Esophagus muscularis mucosa (tissue), 4 donors: ENCODE data around the gene ARNT2. TPM values are rescaled to one million over a fixed set of nuclear protein-coding genes. Genes with fewer than 3 reads are reported as not detected.

Experiments
- DNase-seq: peaks from one replicate; pipeline ENCODE4 v3.0.0-alpha.2; 2017; ENCODE audit errors: extremely low spot score
- H3K27ac ChIP-seq, 4 donors: fragments of 200-600 bp; sonication (generic); replicated peaks in 1 of 4; 1 replicate in 3 of 4; 2 replicates in 1 of 4; pipeline ENCODE4 v1.5.1; 2016 to 2019; ENCODE audit warnings: mild to moderate bottlenecking in 1 of 4
- H3K27me3 ChIP-seq, 4 donors: fragments of 200-600 bp; sonication (generic); one replicate each; pipeline versions ENCODE4 v1.5.1 to v1.6.0; 2016 to 2019
- H3K36me3 ChIP-seq, 4 donors: fragments of 200-600 bp; sonication (generic); one replicate each; pipeline ENCODE4 v1.5.1; 2016 to 2019
- H3K4me1 ChIP-seq, 4 donors: fragments of 200-600 bp; sonication (generic); one replicate each; pipeline ENCODE4 v1.5.1; 2016 to 2019
- H3K4me3 ChIP-seq, 4 donors: fragments of 200-600 bp; sonication (generic); 1 replicate in 2 of 4; 2 replicates in 2 of 4; pipeline ENCODE4 v1.5.1; 2016 to 2019; ENCODE audit warnings: mild to moderate bottlenecking in 4 of 4, moderate library complexity in 1 of 4
- H3K9me3 ChIP-seq, 4 donors: fragments of 200-600 bp; sonication (generic); 1 replicate in 3 of 4; 2 replicates in 1 of 4; pipeline ENCODE4 v1.5.1; 2016 to 2019
- CTCF ChIP-seq, 3 experiments: fragments of 200-600 bp in 2 of 3; fragments of 450-650 bp in 1 of 3; sonication (generic) in 2 of 3; IDR thresholded peaks; one replicate each; pipeline ENCODE4 v1.5.1; 2017 to 2019; ENCODE audit warnings: antibody characterized with exemption in 3 of 3, mild to moderate bottlenecking in 2 of 3, moderate library complexity in 1 of 3
- EP300 ChIP-seq: sonication (generic); formaldehyde crosslinking; IDR thresholded peaks from one replicate; pipeline ENCODE4 v1.6.1; 2017; ENCODE audit warnings: antibody characterized with exemption
- POLR2A ChIP-seq: fragments of 450-650 bp; IDR thresholded peaks from one replicate; pipeline ENCODE4 v1.6.1; 2017; ENCODE audit warnings: antibody characterized with exemption, moderate library complexity, mild to moderate bottlenecking, low read depth
- POLR2AphosphoS5 ChIP-seq, 2 donors: sonication (generic); formaldehyde crosslinking; IDR thresholded peaks; one replicate each; pipeline ENCODE4 v1.6.1; 2017; ENCODE audit warnings: antibody characterized with exemption in 2 of 2
- WGBS: methylation state at CpG from one replicate; pipeline ENCODE4 v1.1.5; 2018; 5-methylcytosine and 5-hydroxymethylcytosine counted together
- intact Hi-C: fragments of 100-400 bp; cut with DNase I; formaldehyde crosslinking; loops from one replicate; pipeline ENCODE4 v1.15.1; 2023
- total RNA-seq, 4 donors: library from RNA; depleted of rRNA; stranded (reverse); fragments of >200 nt; gene quantifications; one replicate each; pipeline versions ENCODE4 v1.1.0 to v1.2.1, GENCODE V29; 2016

The ARNT2 gene
- total RNA-seq, 4 donors from 2014 or later = 5.4 to 14.6 (median 8.2) TPM

GRCh38 chr15:80484333-80484864 lies 80.2 kb downstream of the ARNT2 start:
- DNase-seq = no peak
- TF ChIP-seq POLR2AphosphoS5 (IDR thresholded peaks at IDR 0.05) (peak; percentile 32 to 38), EP300 (no peak)
- intact Hi-C loops = no loop called here
- peak overlapping the region; percentile 53 to 69 (median 65) for H3K27ac ChIP-seq
- H3K4me3 ChIP-seq = no peak overlapping the region
- no peaks in the 10 kb centered on the region for H3K9me3 ChIP-seq
- peaks cover 46 to 91% (median 84%) of the 10 kb centered on the region in 4 donors for H3K4me1 ChIP-seq
- H3K27me3 ChIP-seq = no peaks in the 10 kb centered on the region
- 29% methylated on average over 7 of the region's 7 CpGs for WGBS
- no peaks in the 10 kb centered on the region for H3K36me3 ChIP-seq

GRCh38 chr15:80485370-80486164 lies 81.4 kb downstream of the ARNT2 start:
- 97% methylated on average over 5 of the region's 5 CpGs for WGBS
- peaks cover 40 to 84% (median 77%) of the 10 kb centered on the region in 4 donors for H3K4me1 ChIP-seq
- no peaks in the 10 kb centered on the region for H3K9me3 ChIP-seq
- H3K27ac ChIP-seq = peak overlapping the region in 2 of 4 donors; percentile 69
- intact Hi-C loops = no loop called here
- H3K27me3 ChIP-seq = no peaks in the 10 kb centered on the region
- no peak for TF ChIP-seq POLR2AphosphoS5 (IDR thresholded peaks at IDR 0.05)
- no peak overlapping the region for H3K4me3 ChIP-seq
- DNase-seq = no peak
- H3K36me3 ChIP-seq = no peaks in the 10 kb centered on the region

GRCh38 chr15:80487839-80488390 lies 83.7 kb downstream of the ARNT2 start:
- TF ChIP-seq POLR2AphosphoS5 (IDR thresholded peaks at IDR 0.05) (no peak), POLR2A (no peak), CTCF (IDR thresholded peaks at IDR 0.05) (no peak), EP300 (no peak)
- H3K36me3 ChIP-seq = no peaks in the 10 kb centered on the region
- 89% methylated on average over 4 of the region's 4 CpGs for WGBS
- no peak overlapping the region for H3K4me3 ChIP-seq
- no peaks in the 10 kb centered on the region for H3K9me3 ChIP-seq
- intact Hi-C loops = no loop called here
- no peak overlapping the region for H3K27ac ChIP-seq
- no peaks in the 10 kb centered on the region for H3K27me3 ChIP-seq
- H3K4me1 ChIP-seq = peaks cover 27 to 61% (median 53%) of the 10 kb centered on the region in 4 donors
- no peak for DNase-seq

GRCh38 chr15:80489030-80489594 lies 84.9 kb downstream of the ARNT2 start:
- no peak for TF ChIP-seq POLR2A
- TF ChIP-seq POLR2AphosphoS5 (IDR thresholded peaks at IDR 0.05) = no peak
- TF ChIP-seq EP300 = no peak
- TF ChIP-seq CTCF (IDR thresholded peaks at IDR 0.05) = no peak
- 50% methylated on average over 7 of the region's 7 CpGs for WGBS
- DNase-seq = no peak
- no peaks in the 10 kb centered on the region for H3K9me3 ChIP-seq
- no peaks in the 10 kb centered on the region for H3K36me3 ChIP-seq
- peak overlapping the region in 2 of 4 donors; percentile 32 to 46 for H3K27ac ChIP-seq
- no peaks in the 10 kb centered on the region for H3K27me3 ChIP-seq
- H3K4me1 ChIP-seq = peaks cover 15 to 54% (median 43%) of the 10 kb centered on the region in 4 donors
- intact Hi-C loops = no loop called here
- no peak overlapping the region for H3K4me3 ChIP-seq

- H3K27ac ChIP-seq = no peak overlapping the region
- no peaks in the 10 kb centered on the region for H3K9me3 ChIP-seq
- H3K36me3 ChIP-seq = no peaks in the 10 kb centered on the region
- H3K4me1 ChIP-seq = peaks cover 8 to 54% (median 44%) of the 10 kb centered on the region in 4 donors
- H3K4me3 ChIP-seq = no peak overlapping the region
- intact Hi-C loops = no loop called here
- TF ChIP-seq EP300 (no peak), CTCF (IDR thresholded peaks at IDR 0.05) (no peak)
- no peak for DNase-seq
- over 99% methylated on average over 9 of the region's 9 CpGs for WGBS
- no peaks in the 10 kb centered on the region for H3K27me3 ChIP-seq
Observed at GRCh38 chr15:80490431-80490990, 86.3 kb downstream of the ARNT2 start.
